Measurements from ENCODE around the gene LRRN2. TPM values are rescaled to one million over a fixed set of nuclear protein-coding genes. Genes with fewer than 3 reads are reported as not detected.

The LRRN2 gene
- total RNA-seq, 4 donors from 2014 or later, result 4.0 to 19.6 (median 7.0) TPM

- Histone ChIP-seq H3K4me1 (peaks cover 0 to 9% (median 0%) of the 10 kb centered on the region in 3 donors), H3K27me3 (peaks cover 33% of the 10 kb centered on the region), H3K9me3 (no peaks in the 10 kb centered on the region), H3K36me3 (no peaks in the 10 kb centered on the region), H3K27ac (no peak overlapping the region), H3K4me3 (no peak overlapping the region)
- ATAC-seq, result no peak
- 48 to 76% methylated on average over 9 of the region's 12 CpGs for WGBS, 2 donors (ENCODE audit: low coverage in 1 of 2)
- TF ChIP-seq POLR2AphosphoS5 (IDR thresholded peaks at IDR 0.05) (no peak), EP300 (IDR thresholded peaks at IDR 0.05) (no peak), POLR2A (IDR thresholded peaks at IDR 0.05) (no peak), CTCF (IDR thresholded peaks at IDR 0.05) (no peak)
Measured at GRCh38 chr1:204714861-204715511, 29.4 kb upstream of the LRRN2 start.

- 72 to 77% methylated on average over 2 to 6 of the region's 6 CpGs for WGBS, 2 donors (ENCODE audit: low coverage in 1 of 2)
- Histone ChIP-seq H3K9me3 (no peaks in the 10 kb centered on the region), H3K36me3 (no peaks in the 10 kb centered on the region), H3K27ac (no peak overlapping the region), H3K4me1 (peaks cover 0 to 9% (median 0%) of the 10 kb centered on the region in 3 donors), H3K4me3 (no peak overlapping the region), H3K27me3 (peaks cover 33% of the 10 kb centered on the region)
- no peak for ATAC-seq
- TF ChIP-seq POLR2AphosphoS5 (IDR thresholded peaks at IDR 0.05) (no peak), CTCF (IDR thresholded peaks at IDR 0.05) (no peak), POLR2A (IDR thresholded peaks at IDR 0.05) (no peak), EP300 (IDR thresholded peaks at IDR 0.05) (no peak)
Measured at GRCh38 chr1:204714194-204714860, 28.8 kb upstream of the LRRN2 start.

DNA sequence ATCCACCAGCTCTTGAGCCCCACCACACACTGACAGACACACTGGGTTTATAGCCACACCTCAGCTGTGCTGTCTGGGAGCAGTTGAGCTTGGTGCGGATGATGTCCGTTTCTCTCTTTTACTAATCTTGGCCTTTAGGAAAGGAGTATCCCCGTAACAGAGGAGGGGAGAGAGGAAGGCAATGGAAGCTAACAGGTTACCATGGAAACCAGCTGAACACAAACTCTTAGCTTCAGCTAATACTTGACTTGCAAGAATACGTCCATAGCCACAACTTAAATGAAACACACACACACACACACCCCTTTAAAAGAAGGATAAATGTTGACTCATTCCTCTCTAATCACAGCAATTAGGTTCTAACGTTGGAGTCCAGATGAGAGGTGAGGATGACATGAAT is 28.0 kb upstream of the LRRN2 start:
- ATAC-seq, result no peak
- Histone ChIP-seq H3K27ac (no peak overlapping the region), H3K9me3 (no peaks in the 10 kb centered on the region), H3K4me1 (peaks cover 0 to 9% (median 0%) of the 10 kb centered on the region in 3 donors), H3K4me3 (no peak overlapping the region), H3K27me3 (peaks cover 33% of the 10 kb centered on the region), H3K36me3 (no peaks in the 10 kb centered on the region)
- TF ChIP-seq EP300 (IDR thresholded peaks at IDR 0.05) (no peak), POLR2A (IDR thresholded peaks at IDR 0.05) (no peak), CTCF (IDR thresholded peaks at IDR 0.05) (no peak), POLR2AphosphoS5 (IDR thresholded peaks at IDR 0.05) (no peak)
- WGBS, 2 donors (ENCODE audit: low coverage in 1 of 2), result 53 to 59% methylated on average over 5 of the region's 5 CpGs

- ATAC-seq, result no peak
Measured at GRCh38 chr1:204712708-204713430, 27.3 kb upstream of the LRRN2 start.

GRCh38 chr1:204711947-204712701 is 26.6 kb upstream of the LRRN2 start:
- Histone ChIP-seq H3K9me3 (no peaks in the 10 kb centered on the region), H3K4me1 (peaks cover 0 to 9% (median 0%) of the 10 kb centered on the region in 3 donors), H3K36me3 (no peaks in the 10 kb centered on the region), H3K27ac (no peak overlapping the region), H3K27me3 (peaks cover 33% of the 10 kb centered on the region), H3K4me3 (no peak overlapping the region)
- TF ChIP-seq POLR2AphosphoS5 (IDR thresholded peaks at IDR 0.05) (no peak), POLR2A (IDR thresholded peaks at IDR 0.05) (no peak), EP300 (IDR thresholded peaks at IDR 0.05) (no peak), CTCF (IDR thresholded peaks at IDR 0.05) (no peak)
- 0 to 31% methylated on average over 3 to 11 of the region's 23 CpGs for WGBS, 2 donors (ENCODE audit: low coverage in 1 of 2)
- no peak for ATAC-seq

More at GRCh38 chr1:204712708-204713430, 27.3 kb upstream of the LRRN2 start:
- Histone ChIP-seq H3K36me3 (no peaks in the 10 kb centered on the region), H3K4me3 (no peak overlapping the region), H3K27me3 (peaks cover 33% of the 10 kb centered on the region), H3K4me1 (peaks cover 0 to 9% (median 0%) of the 10 kb centered on the region in 3 donors), H3K27ac (no peak overlapping the region), H3K9me3 (no peaks in the 10 kb centered on the region)
- 71 to 77% methylated on average over 1 to 4 of the region's 4 CpGs for WGBS, 2 donors (ENCODE audit: low coverage in 1 of 2)
- no peak for TF ChIP-seq EP300 (IDR thresholded peaks at IDR 0.05)
- TF ChIP-seq POLR2A (IDR thresholded peaks at IDR 0.05), result no peak
- no peak for TF ChIP-seq POLR2AphosphoS5 (IDR thresholded peaks at IDR 0.05)

Data from gastroesophageal sphincter (tissue), 4 donors.